GM12878 (cell line): ENCODE results near the gene PTPRN2.

Experiments
- POLR2AphosphoS5 ChIP-seq: IDR thresholded peaks from 2 replicates; pipeline ENCODE4 v1.6.1; 2011; ENCODE audit warnings: mild to moderate bottlenecking, low read length, inconsistent platforms
- TF ChIP-seq, protein P1 (sequence below), 3 experiments: IDR thresholded peaks in 2 of 3; conservative IDR thresholded peaks in 1 of 3; 2 replicates each; pipeline ENCODE4 v1.5.1; 2011; ENCODE audit warnings: low read depth in 3 of 3, low read length in 3 of 3, mild to moderate bottlenecking in 3 of 3, control low read depth in 2 of 3, moderate library complexity in 2 of 3, inconsistent platforms in 1 of 3, mixed read lengths in 1 of 3; ENCODE audit not compliant: control insufficient read depth in 2 of 3, insufficient read depth in 1 of 3; ENCODE audit errors: extremely low read depth in 1 of 3
- TF ChIP-seq, protein P2 (sequence below): IDR thresholded peaks from 2 replicates; pipeline ENCODE4 v1.6.1; 2012; ENCODE audit warnings: low read depth, low read length, improper control_type of control experiment

DNA sequence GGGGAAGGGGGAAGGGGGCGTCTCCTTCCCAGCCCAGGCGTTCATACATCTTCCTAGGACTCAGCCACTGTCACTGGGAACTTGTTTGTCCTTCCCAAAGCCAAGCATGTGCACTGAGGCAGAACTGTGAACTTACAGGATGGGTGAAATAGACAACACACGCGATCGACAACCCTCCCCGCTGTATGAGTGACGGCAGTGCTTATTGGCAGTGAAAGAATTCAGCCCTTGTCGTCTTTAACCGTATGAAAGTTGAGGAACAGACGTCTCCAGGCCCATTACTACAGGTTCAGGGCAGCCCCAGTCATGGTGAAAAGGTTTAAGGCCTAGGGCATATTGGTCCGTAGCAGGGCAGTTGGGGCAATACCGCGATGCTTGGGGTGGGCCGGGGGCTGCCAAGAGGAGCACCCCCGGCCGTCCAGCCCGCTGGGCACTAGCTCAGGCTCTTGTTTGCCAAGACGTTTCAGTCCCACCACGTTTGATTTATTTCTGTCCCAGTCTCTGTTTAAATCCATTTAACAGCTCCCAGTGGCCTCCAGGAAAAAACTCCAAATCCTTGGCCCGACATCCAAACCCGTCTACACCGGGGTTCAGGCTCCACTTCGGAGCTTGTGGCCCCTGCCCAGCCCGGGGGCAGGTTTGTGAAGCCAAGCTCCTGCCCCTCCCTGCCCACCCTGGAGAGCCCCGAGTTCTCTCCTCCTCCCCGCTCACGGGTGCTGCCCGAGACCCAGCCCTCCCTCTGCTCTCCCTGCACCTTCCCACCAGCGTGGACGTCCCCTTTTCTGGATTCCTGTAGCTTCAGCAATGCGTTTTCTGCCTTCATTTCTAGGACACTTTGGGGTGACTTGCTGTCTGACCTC is 1091.0 kb downstream of the PTPRN2 start:
- TF ChIP-seq, protein P1, sequence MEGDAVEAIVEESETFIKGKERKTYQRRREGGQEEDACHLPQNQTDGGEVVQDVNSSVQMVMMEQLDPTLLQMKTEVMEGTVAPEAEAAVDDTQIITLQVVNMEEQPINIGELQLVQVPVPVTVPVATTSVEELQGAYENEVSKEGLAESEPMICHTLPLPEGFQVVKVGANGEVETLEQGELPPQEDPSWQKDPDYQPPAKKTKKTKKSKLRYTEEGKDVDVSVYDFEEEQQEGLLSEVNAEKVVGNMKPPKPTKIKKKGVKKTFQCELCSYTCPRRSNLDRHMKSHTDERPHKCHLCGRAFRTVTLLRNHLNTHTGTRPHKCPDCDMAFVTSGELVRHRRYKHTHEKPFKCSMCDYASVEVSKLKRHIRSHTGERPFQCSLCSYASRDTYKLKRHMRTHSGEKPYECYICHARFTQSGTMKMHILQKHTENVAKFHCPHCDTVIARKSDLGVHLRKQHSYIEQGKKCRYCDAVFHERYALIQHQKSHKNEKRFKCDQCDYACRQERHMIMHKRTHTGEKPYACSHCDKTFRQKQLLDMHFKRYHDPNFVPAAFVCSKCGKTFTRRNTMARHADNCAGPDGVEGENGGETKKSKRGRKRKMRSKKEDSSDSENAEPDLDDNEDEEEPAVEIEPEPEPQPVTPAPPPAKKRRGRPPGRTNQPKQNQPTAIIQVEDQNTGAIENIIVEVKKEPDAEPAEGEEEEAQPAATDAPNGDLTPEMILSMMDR (IDR thresholded peaks at IDR 0.05 in 2 of 3, conservative IDR thresholded peaks at IDR 0.05 in 1 of 3; ENCODE audit: control insufficient read depth in 2 of 3, extremely low read depth in 1 of 3, insufficient read depth in 1 of 3, low read depth in 3 of 3, low read length in 3 of 3) = no peak
- TF ChIP-seq POLR2AphosphoS5 = no peak
- TF ChIP-seq, protein P2, sequence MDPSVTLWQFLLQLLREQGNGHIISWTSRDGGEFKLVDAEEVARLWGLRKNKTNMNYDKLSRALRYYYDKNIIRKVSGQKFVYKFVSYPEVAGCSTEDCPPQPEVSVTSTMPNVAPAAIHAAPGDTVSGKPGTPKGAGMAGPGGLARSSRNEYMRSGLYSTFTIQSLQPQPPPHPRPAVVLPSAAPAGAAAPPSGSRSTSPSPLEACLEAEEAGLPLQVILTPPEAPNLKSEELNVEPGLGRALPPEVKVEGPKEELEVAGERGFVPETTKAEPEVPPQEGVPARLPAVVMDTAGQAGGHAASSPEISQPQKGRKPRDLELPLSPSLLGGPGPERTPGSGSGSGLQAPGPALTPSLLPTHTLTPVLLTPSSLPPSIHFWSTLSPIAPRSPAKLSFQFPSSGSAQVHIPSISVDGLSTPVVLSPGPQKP = no peak
